Ectodermal cell (in vitro differentiated cells): ENCODE measurements around the gene TGIF2.

ENCODE experiments used
- H3K27ac ChIP-seq: 2 replicates; pipeline ENCODE4 v1.7.0; 2013; ENCODE audit warnings: mild to moderate bottlenecking, low read depth, low read length; ENCODE audit not compliant: insufficient read depth, poor library complexity, severe bottlenecking
- H3K27me3 ChIP-seq: 2 replicates; pipeline ENCODE4 v1.7.0; 2013; ENCODE audit warnings: mild to moderate bottlenecking, low read length; ENCODE audit not compliant: insufficient read depth, control insufficient read depth, poor library complexity, severe bottlenecking
- H3K36me3 ChIP-seq: one replicate; pipeline ENCODE4 v1.7.0; 2013; ENCODE audit warnings: low read length; ENCODE audit not compliant: control insufficient read depth, insufficient read depth
- H3K4me1 ChIP-seq: one replicate; pipeline ENCODE4 v1.7.0; 2013; ENCODE audit warnings: low read length; ENCODE audit not compliant: control insufficient read depth, insufficient read depth
- H3K4me3 ChIP-seq: 2 replicates; pipeline ENCODE4 v1.7.0; 2013; ENCODE audit warnings: low read depth, low read length, control low read depth; ENCODE audit not compliant: insufficient read depth
- H3K9me3 ChIP-seq: 2 replicates; pipeline ENCODE4 v1.7.0; 2013; ENCODE audit warnings: mild to moderate bottlenecking, low read length, moderate library complexity; ENCODE audit not compliant: control insufficient read depth
- WGBS, 2 experiments: methylation state at CpG; one replicate each; pipeline ENCODE4 v1.1.7; 2013; ENCODE audit warnings: missing lambda C conversion rate in 2 of 2; 5-methylcytosine and 5-hydroxymethylcytosine counted together

Gene TGIF2

GRCh38 chr20:36540551-36541211 lies 32.7 kb upstream of the TGIF2 start:
- Histone ChIP-seq H3K4me3 (peak overlapping the region; percentile 76), H3K4me1 (peaks cover 28% of the 10 kb centered on the region), H3K27me3 (peaks cover 5% of the 10 kb centered on the region), H3K36me3 (no peaks in the 10 kb centered on the region), H3K27ac (no peak overlapping the region), H3K9me3 (no peaks in the 10 kb centered on the region)
- 25 to 26% methylated on average over 41 of the region's 41 CpGs for WGBS, 2 experiments

- Histone ChIP-seq H3K4me1 (peaks cover 28% of the 10 kb centered on the region), H3K36me3 (no peaks in the 10 kb centered on the region), H3K27ac (peak within 1 kb of the TSS; percentile 8), H3K27me3 (peaks cover 5% of the 10 kb centered on the region), H3K4me3 (peak within 1 kb of the TSS; percentile 76), H3K9me3 (no peaks in the 10 kb centered on the region)
- WGBS, 2 experiments, result 2 to 3% methylated on average over 41 of the region's 41 CpGs
These were observed 32.1 kb upstream of the TGIF2 start, which contains the start of gene MYL9 for GRCh38 chr20:36541227-36541767. Gene MYL9 (plus strand): TSS chr20:36541519. CDS start chr20:36544885, 3,366 bp downstream.

DNA sequence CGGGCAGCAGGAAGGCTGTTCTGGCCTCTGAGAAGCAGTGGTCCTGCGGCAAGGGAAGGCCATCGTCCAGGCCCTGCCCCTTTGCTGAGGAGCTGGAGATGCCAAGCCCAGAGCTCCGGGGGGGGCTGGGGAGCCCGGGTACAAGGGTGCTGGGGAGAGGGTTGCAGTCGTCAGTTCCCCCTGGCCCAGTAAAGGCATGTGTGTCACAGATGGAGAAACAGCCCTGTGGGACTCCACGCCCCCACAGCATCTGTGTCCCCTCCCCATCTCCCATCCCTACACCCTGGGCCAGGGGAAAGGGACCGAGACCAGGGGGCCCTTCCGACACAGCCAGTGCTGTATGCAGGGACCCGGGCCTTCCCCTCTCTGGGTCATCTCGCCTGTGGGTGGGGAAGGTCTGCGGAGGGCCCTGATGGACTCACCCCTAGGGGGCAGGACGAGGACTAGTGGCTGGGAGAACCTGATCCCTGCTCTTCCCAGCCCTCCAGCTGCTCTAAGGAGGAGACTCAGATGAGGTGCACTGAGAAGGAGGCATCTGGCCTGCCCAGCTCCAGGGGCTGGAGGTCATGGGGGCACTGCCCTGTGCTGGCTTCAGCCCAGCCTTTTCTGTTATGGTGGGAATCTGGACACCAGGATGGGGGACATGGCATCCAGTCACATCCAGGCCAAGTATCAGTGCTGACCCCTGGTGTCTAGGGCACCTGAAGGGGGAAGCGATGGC lies 31.5 kb upstream of the TGIF2 start:
- Histone ChIP-seq H3K27me3 (peaks cover 5% of the 10 kb centered on the region), H3K4me1 (peaks cover 28% of the 10 kb centered on the region), H3K9me3 (no peaks in the 10 kb centered on the region), H3K4me3 (peak overlapping the region; percentile 76), H3K36me3 (no peaks in the 10 kb centered on the region), H3K27ac (peak overlapping the region; percentile 8)
- WGBS, 2 experiments, result 15 to 16% methylated on average over 14 of the region's 14 CpGs

GRCh38 chr20:36542516-36543183 lies 30.7 kb upstream of the TGIF2 start:
- no peak overlapping the region for H3K27ac ChIP-seq
- peaks cover 28% of the 10 kb centered on the region for H3K4me1 ChIP-seq
- peaks cover 5% of the 10 kb centered on the region for H3K27me3 ChIP-seq
- H3K4me3 ChIP-seq, result peak overlapping the region; percentile 76
- 85 to 86% methylated on average over 10 of the region's 10 CpGs for WGBS, 2 experiments
- H3K36me3 ChIP-seq, result no peaks in the 10 kb centered on the region
- H3K9me3 ChIP-seq, result no peaks in the 10 kb centered on the region

- Histone ChIP-seq H3K9me3 (no peaks in the 10 kb centered on the region), H3K27me3 (peaks cover 5% of the 10 kb centered on the region), H3K4me1 (peaks cover 28% of the 10 kb centered on the region), H3K36me3 (no peaks in the 10 kb centered on the region), H3K4me3 (peak overlapping the region; percentile 10), H3K27ac (no peak overlapping the region)
- 93 to 94% methylated on average over 14 of the region's 14 CpGs for WGBS, 2 experiments
These were observed 29.9 kb upstream of the TGIF2 start for GRCh38 chr20:36543184-36544133.

GRCh38 chr20:36544134-36545018 lies 29.0 kb upstream of the TGIF2 start:
- Histone ChIP-seq H3K4me3 (no peak overlapping the region), H3K27ac (no peak overlapping the region), H3K27me3 (peaks cover 5% of the 10 kb centered on the region), H3K4me1 (peaks cover 28% of the 10 kb centered on the region), H3K36me3 (no peaks in the 10 kb centered on the region), H3K9me3 (no peaks in the 10 kb centered on the region)
- WGBS, 2 experiments, result 92 to 93% methylated on average over 15 of the region's 15 CpGs

GRCh38 chr20:36546111-36546736 lies 27.2 kb upstream of the TGIF2 start:
- H3K9me3 ChIP-seq, result no peaks in the 10 kb centered on the region
- H3K4me1 ChIP-seq, result peaks cover 22% of the 10 kb centered on the region
- H3K4me3 ChIP-seq, result no peak overlapping the region
- no peaks in the 10 kb centered on the region for H3K36me3 ChIP-seq
- 91 to 94% methylated on average over 14 of the region's 14 CpGs for WGBS, 2 experiments
- H3K27ac ChIP-seq, result no peak overlapping the region
- H3K27me3 ChIP-seq, result no peaks in the 10 kb centered on the region

DNA sequence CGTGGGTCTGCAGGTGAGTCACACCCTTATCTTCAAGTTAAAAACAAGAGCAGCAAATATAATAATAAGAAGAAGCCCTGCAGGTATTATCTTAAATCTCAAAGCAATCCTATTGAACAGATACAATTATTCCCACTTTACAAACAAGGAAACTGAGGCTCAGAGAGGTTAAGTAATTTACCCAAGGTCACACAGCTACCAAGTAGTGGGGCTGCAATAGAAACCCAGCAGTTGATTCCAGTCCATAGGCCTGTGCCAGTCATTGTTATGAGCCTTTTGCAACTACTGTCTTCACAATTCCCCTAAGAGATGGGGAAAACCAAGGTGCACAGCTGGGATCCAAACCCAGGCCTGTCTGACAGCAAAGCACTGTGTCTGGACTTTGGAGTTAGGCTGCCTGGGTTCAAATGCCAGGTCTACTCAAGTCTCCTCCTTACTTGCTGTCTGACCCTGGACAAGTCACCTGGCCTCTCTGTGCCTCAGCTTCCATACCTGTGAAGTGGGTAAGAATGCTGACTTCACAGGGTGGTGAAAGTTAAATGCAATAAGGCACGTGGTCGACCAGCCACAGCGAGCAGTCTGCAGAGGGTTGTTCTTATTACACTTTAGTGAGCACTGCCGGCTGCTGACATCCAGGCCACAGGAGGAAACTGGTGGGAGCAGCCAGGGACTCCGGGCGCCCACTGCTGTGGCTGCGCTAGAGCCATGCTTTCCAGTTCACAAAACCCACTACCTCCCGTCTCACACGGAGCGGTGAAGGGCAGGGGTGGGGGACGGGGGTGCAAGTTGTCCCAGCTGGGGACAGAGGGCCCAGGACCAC lies 26.0 kb upstream of the TGIF2 start:
- no peaks in the 10 kb centered on the region for H3K36me3 ChIP-seq
- H3K27me3 ChIP-seq, result no peaks in the 10 kb centered on the region
- H3K4me1 ChIP-seq, result peaks cover 20% of the 10 kb centered on the region
- no peaks in the 10 kb centered on the region for H3K9me3 ChIP-seq
- no peak overlapping the region for H3K27ac ChIP-seq
- H3K4me3 ChIP-seq, result no peak overlapping the region
- WGBS, 2 experiments, result 93 to 96% methylated on average over 12 of the region's 12 CpGs
